Liver (tissue), 3 donors: Measurements from ENCODE around the gene ZNF629.

ENCODE experiments used
- CTCF ChIP-seq: fragments of 150-350 bp; IDR thresholded peaks from 2 replicates; pipeline ENCODE4 v1.5.1; 2017; ENCODE audit warnings: improper control_type of control experiment, low read depth, low read length; ENCODE audit not compliant: missing input control
- TAF1 ChIP-seq: conservative IDR thresholded peaks from 2 replicates; pipeline ENCODE4 v1.6.1; 2016; ENCODE audit warnings: antibody characterized with exemption, mild to moderate bottlenecking
- donor health status: healthy.
- donor health status: healthy.

DNA sequence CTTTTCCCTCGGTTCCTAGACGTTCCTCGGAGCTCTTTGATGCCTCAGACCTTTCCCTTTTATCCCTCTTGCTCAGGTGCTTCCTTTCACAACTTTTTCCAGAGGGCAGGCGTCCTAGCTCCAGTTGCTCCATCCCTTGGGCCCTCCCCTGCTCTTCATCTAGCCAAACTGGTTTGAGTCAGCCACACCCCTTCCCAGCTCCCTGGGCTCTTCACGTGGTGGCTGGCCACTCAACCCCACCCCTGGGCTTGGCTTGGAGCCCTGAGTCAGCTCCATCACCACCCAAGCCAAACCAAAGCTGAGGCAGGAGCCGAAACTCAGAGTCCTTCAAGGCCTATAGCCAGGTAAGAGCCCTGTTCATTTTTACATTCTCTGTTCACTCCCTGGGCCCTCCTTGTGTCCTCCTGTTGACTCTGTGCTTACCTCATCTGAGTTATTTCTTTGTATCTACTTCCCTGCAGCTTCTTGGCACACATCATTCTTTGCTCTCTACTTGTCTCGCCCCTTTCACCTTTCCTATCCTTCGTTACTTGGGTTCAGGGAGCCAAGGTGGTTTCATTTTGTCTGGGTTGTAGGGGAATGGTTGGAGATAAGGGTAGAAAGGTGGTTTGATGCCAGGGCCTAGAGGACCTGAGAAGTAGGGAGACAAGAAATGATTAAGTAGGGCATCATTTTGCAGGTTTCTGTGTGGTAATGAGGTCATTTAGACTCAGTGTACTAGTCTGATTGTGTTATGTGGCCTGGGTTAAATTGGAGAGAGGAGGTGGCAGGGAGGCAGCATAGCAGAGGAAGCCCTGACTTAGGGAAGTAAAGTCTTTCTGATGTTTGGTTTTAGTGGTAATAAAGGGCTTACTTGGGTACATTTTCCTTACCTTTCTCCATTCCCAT is 46.4 kb downstream of the ZNF629 start:
- TF ChIP-seq TAF1: no peak
- no peak for TF ChIP-seq CTCF
